Trophoblast cell (in vitro differentiated cells and primary cell): ENCODE measurements around the gene ZNF586. TPM values are rescaled to one million over a fixed set of nuclear protein-coding genes. Genes with fewer than 3 reads are reported as not detected.
"Not testable (repeated sequence)": the region's sequence is repeated elsewhere in the genome, so short reads cannot be mapped to it uniquely, and the experiment has no call there.

Experiments
- DNase-seq, 2 donors: peaks; one replicate each; pipeline ENCODE4 v3.0.0-alpha.2; 2016
- H2AFZ ChIP-seq: 2 replicates; pipeline ENCODE4 v1.6.1; 2013; ENCODE audit warnings: low read length, moderate library complexity, mild to moderate bottlenecking; ENCODE audit not compliant: insufficient read depth, poor library complexity
- H2AK5ac ChIP-seq: 2 replicates; pipeline ENCODE4 v1.6.1; 2013; ENCODE audit warnings: mild to moderate bottlenecking, low read length
- H2BK120ac ChIP-seq: 2 replicates; pipeline ENCODE4 v1.6.1; 2013; ENCODE audit warnings: low read length, mild to moderate bottlenecking, moderate library complexity; ENCODE audit not compliant: insufficient read depth, poor library complexity
- H2BK12ac ChIP-seq: 2 replicates; pipeline ENCODE4 v1.6.1; 2013; ENCODE audit warnings: mild to moderate bottlenecking, low read length, moderate library complexity
- H2BK5ac ChIP-seq: 2 replicates; pipeline ENCODE4 v1.6.1; 2013; ENCODE audit warnings: low read length, low read depth, moderate library complexity, mild to moderate bottlenecking; ENCODE audit not compliant: poor library complexity
- H3K14ac ChIP-seq: 2 replicates; pipeline ENCODE4 v1.6.1; 2013; ENCODE audit warnings: mild to moderate bottlenecking, low read length
- H3K18ac ChIP-seq: 2 replicates; pipeline ENCODE4 v1.6.1; 2013; ENCODE audit warnings: mild to moderate bottlenecking, low read length
- H3K23ac ChIP-seq: 2 replicates; pipeline ENCODE4 v1.6.1; 2013; ENCODE audit warnings: low read length
- H3K27ac ChIP-seq: 2 replicates; pipeline ENCODE4 v1.5.1; 2013; ENCODE audit warnings: low read depth, mild to moderate bottlenecking, inconsistent platforms, low read length, moderate library complexity
- H3K27me3 ChIP-seq: 2 replicates; pipeline ENCODE4 v1.6.1; 2013; ENCODE audit warnings: inconsistent platforms, mild to moderate bottlenecking, low read length, moderate library complexity; ENCODE audit not compliant: insufficient read depth
- H3K36me3 ChIP-seq, 2 experiments: 1 replicate in 1 of 2; 2 replicates in 1 of 2; pipeline ENCODE4 v1.6.1; 2013; ENCODE audit warnings: low read length in 2 of 2, mild to moderate bottlenecking in 2 of 2, moderate library complexity in 1 of 2; ENCODE audit not compliant: insufficient read depth in 2 of 2, control insufficient read depth in 1 of 2
- H3K4ac ChIP-seq: 2 replicates; pipeline ENCODE4 v1.6.1; 2013; ENCODE audit warnings: low read depth, mild to moderate bottlenecking, low read length, moderate library complexity
- H3K4me1 ChIP-seq, 2 experiments: 1 replicate in 1 of 2; 2 replicates in 1 of 2; pipeline ENCODE4 v1.6.1; 2013; ENCODE audit warnings: low read length in 2 of 2, mild to moderate bottlenecking in 2 of 2, moderate library complexity in 1 of 2; ENCODE audit not compliant: insufficient read depth in 2 of 2, control insufficient read depth in 1 of 2
- H3K4me2 ChIP-seq: 2 replicates; pipeline ENCODE4 v1.6.1; 2013; ENCODE audit warnings: inconsistent platforms, mild to moderate bottlenecking, low read length, moderate library complexity
- H3K4me3 ChIP-seq: 2 replicates; pipeline ENCODE4 v1.5.1; 2013; ENCODE audit warnings: mild to moderate bottlenecking, low read depth, low read length, inconsistent platforms
- H3K79me1 ChIP-seq: one replicate; pipeline ENCODE4 v1.6.1; 2013; ENCODE audit warnings: low read length
- H3K79me2 ChIP-seq: 2 replicates; pipeline ENCODE4 v1.6.1; 2013; ENCODE audit warnings: low read length, mild to moderate bottlenecking; ENCODE audit not compliant: control insufficient read depth, insufficient read depth, poor library complexity
- H3K9ac ChIP-seq: 2 replicates; pipeline ENCODE4 v1.6.1; 2013; ENCODE audit warnings: mild to moderate bottlenecking, low read length
- H3K9me3 ChIP-seq: 2 replicates; pipeline ENCODE4 v1.6.1; 2013; ENCODE audit warnings: low read depth, mild to moderate bottlenecking, control low read depth, inconsistent platforms, low read length; ENCODE audit not compliant: insufficient read depth
- H4K12ac ChIP-seq: 2 replicates; pipeline ENCODE4 v1.6.1; 2013; ENCODE audit warnings: low read depth, mild to moderate bottlenecking, low read length, moderate library complexity
- H4K8ac ChIP-seq: 2 replicates; pipeline ENCODE4 v1.6.1; 2013; ENCODE audit warnings: low read depth, mild to moderate bottlenecking, low read length, moderate library complexity
- H4K91ac ChIP-seq: one replicate; pipeline ENCODE4 v1.6.1; 2013; ENCODE audit warnings: low read depth, mild to moderate bottlenecking, low read length, moderate library complexity
- WGBS: extraction: QIAGEN DNeasy Blood & Tissue Kit; methylation state at CpG from one replicate; pipeline ENCODE4 v1.1.7; 2013; ENCODE audit warnings: missing lambda C conversion rate; ENCODE audit not compliant: insufficient read length, insufficient coverage; ENCODE audit errors: extremely low coverage; 5-methylcytosine and 5-hydroxymethylcytosine counted together
- polyA plus RNA-seq: library from polyadenylated mRNA; stranded (reverse); fragments of 200-250 nt; gene quantifications from 2 replicates; pipeline ENCODE4 v1.2.3, GENCODE V29; 2013

The ZNF586 gene
- 4.7 and 4.8 TPM in 2 replicates for polyA plus RNA-seq

DNA sequence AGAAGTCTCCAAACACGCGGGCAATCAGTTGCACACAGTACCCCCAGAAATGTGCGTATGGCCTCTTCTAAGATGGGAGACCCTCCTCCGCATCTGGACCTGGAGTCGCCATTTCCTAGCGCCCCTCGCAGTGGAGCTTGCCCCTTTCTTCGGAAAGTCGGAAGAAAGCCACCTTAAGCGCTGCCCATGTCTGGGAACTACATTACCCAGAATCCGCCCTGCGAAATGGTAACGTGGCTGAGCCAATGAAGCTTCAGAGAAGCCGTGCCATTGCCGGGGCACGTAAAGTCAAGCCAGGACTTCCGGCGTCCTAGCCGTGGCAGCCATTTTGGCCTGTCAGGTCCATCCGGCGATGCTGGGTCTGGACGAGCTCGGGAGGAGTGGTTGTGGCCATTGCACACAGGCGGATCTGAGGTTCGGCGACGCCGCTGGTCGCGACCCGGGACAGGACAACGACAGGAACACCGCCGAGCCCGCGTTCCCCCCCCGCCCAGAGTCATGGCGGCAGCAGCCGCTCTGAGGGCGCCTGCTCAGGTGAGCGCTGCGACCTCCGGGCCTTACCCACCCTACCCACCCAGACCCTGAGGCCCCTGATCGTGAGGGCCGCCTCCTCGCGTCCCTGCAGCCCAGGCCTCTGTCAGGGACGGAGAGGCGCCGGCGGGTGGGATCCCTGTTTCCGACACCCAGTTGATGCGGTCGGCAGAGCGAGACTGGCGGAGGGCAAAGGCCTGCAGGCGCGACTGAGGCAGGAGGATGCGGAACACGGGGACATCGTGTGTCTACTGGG lies at the start of gene ZNF586:
Gene ZNF586, plus strand, starts transcription at position 332 of the 787 bp plus-strand sequence. Its CDS starts 167 bp downstream, at position 499.
- WGBS: no CpG with 5 or more reads among the region's 61 CpGs
- DNase-seq: peak; percentile 96 to 97

DNA sequence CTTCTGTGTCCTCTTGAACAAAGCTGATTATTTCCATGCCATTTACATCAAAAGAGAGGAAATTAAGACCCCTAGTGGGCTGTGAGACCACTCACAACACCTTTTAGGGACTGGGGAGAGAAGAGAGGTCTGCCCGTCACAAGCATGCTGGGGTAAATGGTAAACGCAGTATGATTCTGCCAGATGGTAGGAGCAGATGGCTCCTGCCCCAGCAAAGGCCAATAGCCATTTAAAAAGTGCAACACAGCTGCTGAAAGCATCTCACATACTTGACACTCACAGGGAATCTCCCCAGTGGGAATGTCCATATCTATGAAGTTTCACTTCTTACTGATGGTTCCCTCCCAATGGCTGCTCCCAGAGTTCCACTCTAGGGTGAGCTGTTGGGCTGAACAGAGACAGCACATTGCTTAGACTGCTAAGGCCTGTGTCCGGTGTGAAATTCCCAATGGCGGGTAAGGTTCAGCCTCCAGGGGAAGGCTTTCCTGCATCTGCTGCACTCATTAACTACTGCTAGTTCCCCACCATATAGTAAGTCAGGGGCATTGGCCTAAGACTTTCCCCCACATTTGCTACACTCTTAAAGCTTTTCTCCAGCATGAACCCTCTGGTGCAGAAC lies 49.5 kb upstream of the ZNF586 start:
- Histone ChIP-seq H3K18ac (no peak overlapping the region), H3K14ac (no peak overlapping the region), H3K36me3 (peaks cover 19 to 29% of the 10 kb centered on the region in 2 experiments), H3K4me1 (no peaks in the 10 kb centered on the region), H2BK5ac (no peak overlapping the region), H3K9ac (no peak overlapping the region), H2BK120ac (no peak overlapping the region), H3K9me3 (peaks cover 5% of the 10 kb centered on the region), H3K27me3 (no peaks in the 10 kb centered on the region), H3K79me2 (no peaks in the 10 kb centered on the region), H3K79me1 (no peaks in the 10 kb centered on the region), H2AFZ (no peak overlapping the region), H3K4ac (no peak overlapping the region), H4K91ac (no peak overlapping the region), H2AK5ac (no peak overlapping the region), H4K12ac (no peak overlapping the region), H3K4me3 (no peak overlapping the region), H3K27ac (no peak overlapping the region), H3K23ac (no peak overlapping the region), H3K4me2 (no peak overlapping the region), H2BK12ac (no peak overlapping the region), H4K8ac (no peak overlapping the region)
- whole genome bisulfite sequencing: no CpG with 5 or more reads among the region's 4 CpGs
- DNase-seq: no peak

More for the DNA sequence above, at the start of gene ZNF586:
- peak within 1 kb of the TSS; percentile 79 for H2AFZ ChIP-seq
- H3K4me2 ChIP-seq: peak within 1 kb of the TSS; percentile 53
- no peaks in the 10 kb centered on the region for H3K27me3 ChIP-seq
- H4K91ac ChIP-seq: peak within 1 kb of the TSS; percentile 80
- H2BK120ac ChIP-seq: peak within 1 kb of the TSS; percentile 81
- H3K9ac ChIP-seq: peak within 1 kb of the TSS; percentile 83
- peak within 1 kb of the TSS; percentile 93 for H3K4ac ChIP-seq
- no peak within 1 kb of the TSS for H2BK12ac ChIP-seq
- H3K18ac ChIP-seq: peak within 1 kb of the TSS; percentile 87
- H3K9me3 ChIP-seq: no peaks in the 10 kb centered on the region
- peak within 1 kb of the TSS; percentile 97 for H2AK5ac ChIP-seq
- peak within 1 kb of the TSS; percentile 96 for H4K8ac ChIP-seq
- H3K4me1 ChIP-seq: peaks cover 7 to 9% of the 10 kb centered on the region in 2 experiments
- H2BK5ac ChIP-seq: no peak within 1 kb of the TSS
- no peak within 1 kb of the TSS for H3K23ac ChIP-seq
- peak within 1 kb of the TSS; percentile 89 for H3K14ac ChIP-seq
- peaks cover 4% of the 10 kb centered on the region for H3K79me1 ChIP-seq
- peak within 1 kb of the TSS; percentile 90 for H4K12ac ChIP-seq
- H3K27ac ChIP-seq: peak within 1 kb of the TSS; percentile 71
- peaks cover 15% of the 10 kb centered on the region for H3K79me2 ChIP-seq
- peak within 1 kb of the TSS; percentile 83 for H3K4me3 ChIP-seq
- peaks cover 11 to 13% of the 10 kb centered on the region in 2 experiments for H3K36me3 ChIP-seq

DNA sequence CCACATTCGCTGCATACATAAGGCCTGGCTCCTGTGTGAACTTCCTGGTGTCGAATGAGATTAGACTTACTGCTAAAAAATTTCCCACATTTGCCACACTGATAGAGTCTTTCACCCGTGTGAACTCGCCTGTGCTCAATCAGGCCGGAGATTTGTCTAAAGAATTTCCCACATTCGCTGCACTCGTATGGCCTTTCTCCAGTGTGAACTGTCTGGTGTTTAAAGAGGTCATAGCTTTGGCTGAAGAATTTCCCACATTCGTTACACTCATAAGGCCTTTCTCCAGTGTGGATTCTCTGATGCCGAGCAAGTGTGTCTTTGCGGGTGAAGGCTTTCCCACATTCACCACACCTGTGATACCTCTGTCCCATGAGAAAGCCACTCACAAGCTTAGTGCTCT lies 48.6 kb upstream of the ZNF586 start:
- DNase-seq: no peak
- H3K9me3 ChIP-seq: peaks cover 5% of the 10 kb centered on the region
- no peak overlapping the region for H2BK12ac ChIP-seq
- no peak overlapping the region for H3K4ac ChIP-seq
- no peak overlapping the region for H3K23ac ChIP-seq
- H4K91ac ChIP-seq: no peak overlapping the region
- H3K14ac ChIP-seq: no peak overlapping the region
- no peaks in the 10 kb centered on the region for H3K79me2 ChIP-seq
- peaks cover 19 to 29% of the 10 kb centered on the region in 2 experiments for H3K36me3 ChIP-seq
- H4K12ac ChIP-seq: no peak overlapping the region
- no CpG with 5 or more reads among the region's 10 CpGs for WGBS
- no peak overlapping the region for H2BK120ac ChIP-seq
- H3K4me1 ChIP-seq: no peaks in the 10 kb centered on the region
- H3K4me2 ChIP-seq: no peak overlapping the region
- no peak overlapping the region for H3K9ac ChIP-seq
- no peak overlapping the region for H2AFZ ChIP-seq
- H2BK5ac ChIP-seq: no peak overlapping the region
- no peak overlapping the region for H3K18ac ChIP-seq
- H3K27me3 ChIP-seq: no peaks in the 10 kb centered on the region
- H3K4me3 ChIP-seq: no peak overlapping the region
- H3K27ac ChIP-seq: no peak overlapping the region
- H2AK5ac ChIP-seq: no peak overlapping the region
- no peak overlapping the region for H4K8ac ChIP-seq
- H3K79me1 ChIP-seq: no peaks in the 10 kb centered on the region

DNA sequence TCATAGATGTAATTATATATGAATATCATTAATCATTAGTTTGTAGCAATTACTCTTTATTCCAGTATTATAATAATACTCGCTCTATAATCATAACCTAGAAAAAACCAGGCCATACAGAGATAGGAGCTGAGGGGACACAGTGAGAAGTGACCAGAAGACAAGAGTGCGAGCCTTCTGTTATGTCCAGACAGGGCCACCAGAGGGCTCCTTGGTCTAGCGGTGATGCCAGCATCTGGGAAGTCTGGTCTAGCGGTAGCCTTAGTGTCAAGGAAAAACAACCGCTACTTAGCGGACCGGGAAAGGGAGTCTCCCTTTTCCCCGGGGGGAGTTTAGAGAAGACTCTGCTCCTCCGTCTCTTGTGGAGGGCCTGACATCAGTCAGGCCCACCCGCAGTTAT lies 31.2 kb upstream of the ZNF586 start:
- H2BK120ac ChIP-seq, H3K18ac ChIP-seq, H3K36me3 ChIP-seq, H3K79me2 ChIP-seq, H2AFZ ChIP-seq, H3K4me1 ChIP-seq, H2BK12ac ChIP-seq, H4K12ac ChIP-seq, H3K4me3 ChIP-seq, H3K27ac ChIP-seq, H2AK5ac ChIP-seq, H4K91ac ChIP-seq, H3K27me3 ChIP-seq, H3K9me3 ChIP-seq, H2BK5ac ChIP-seq, H3K9ac ChIP-seq, H4K8ac ChIP-seq, H3K14ac ChIP-seq, H3K23ac ChIP-seq, H3K79me1 ChIP-seq, H3K4ac ChIP-seq, H3K4me2 ChIP-seq: not testable (repeated sequence)
- WGBS: no CpG with 5 or more reads among the region's 10 CpGs
- DNase-seq: peak; percentile 13 to 58
